C4-2B (cell line): Measurements from ENCODE around the gene THEM5.

ENCODE experiments used
- CTCF ChIP-seq: fragments of 450-650 bp; conservative IDR thresholded peaks from 2 replicates; pipeline ENCODE4 v1.5.1; 2017; ENCODE audit warnings: mild to moderate bottlenecking
- ZFX ChIP-seq: fragments of 450-650 bp; IDR thresholded peaks from 2 replicates; pipeline ENCODE4 v1.6.1; 2017

GRCh38 chr1:151803915-151804314, 49.6 kb downstream of the THEM5 start:
- TF ChIP-seq CTCF (no peak), ZFX (no peak)
